HepG2 (cell line): ENCODE measurements around the gene WDR5B. TPM values are rescaled to one million over a fixed set of nuclear protein-coding genes. Genes with fewer than 3 reads are reported as not detected.

Source experiments
- EED ChIP-seq: sonication (generic); formaldehyde crosslinking; IDR thresholded peaks from 2 replicates; pipeline ENCODE4 v1.5.0; 2020; ENCODE audit warnings: mild to moderate bottlenecking, missing genetic modification reagents
- HOXD1 ChIP-seq: sonication (generic); formaldehyde crosslinking; IDR thresholded peaks from 2 replicates; pipeline ENCODE4 v1.5.0; 2020; ENCODE audit warnings: missing genetic modification reagents
- KDM5A ChIP-seq: fragments of 200-600 bp; sonication (generic); IDR thresholded peaks from 2 replicates; pipeline ENCODE4 v1.7.0; 2018; ENCODE audit warnings: antibody characterized with exemption, mild to moderate bottlenecking, low read length, borderline replicate concordance
- KLF16 ChIP-seq, 2 experiments: sonication (generic) in 1 of 2; formaldehyde crosslinking in 1 of 2; IDR thresholded peaks; 2 replicates each; pipeline versions ENCODE4 v1.6.1 to v1.8.0; 2016 to 2023; ENCODE audit warnings: missing genetic modification reagents in 2 of 2, missing compliant biosample characterization in 1 of 2
- POGZ ChIP-seq: sonication (generic); formaldehyde crosslinking; IDR thresholded peaks from 2 replicates; pipeline ENCODE4 v1.4.0; 2020; ENCODE audit warnings: mild to moderate bottlenecking, missing genetic modification reagents
- ZFP36L1 ChIP-seq: sonication (generic); formaldehyde crosslinking; IDR thresholded peaks from 2 replicates; pipeline ENCODE4 v1.8.0; 2022; ENCODE audit warnings: mild to moderate bottlenecking, missing genetic modification reagents, moderate library complexity
- ZFX ChIP-seq: sonication (generic); formaldehyde crosslinking; IDR thresholded peaks from 2 replicates; pipeline ENCODE4 v1.4.0; 2020; ENCODE audit warnings: mild to moderate bottlenecking, low read depth, missing genetic modification reagents, moderate library complexity
- ZNF317 ChIP-seq: sonication (generic); formaldehyde crosslinking; IDR thresholded peaks from 2 replicates; pipeline ENCODE4 v1.5.0; 2020; ENCODE audit warnings: mild to moderate bottlenecking, missing genetic modification reagents
- ZNF335 ChIP-seq: sonication (generic); formaldehyde crosslinking; IDR thresholded peaks from 2 replicates; pipeline ENCODE4 v1.4.0; 2020; ENCODE audit warnings: missing genetic modification reagents
- ZNF720 ChIP-seq: sonication (generic); formaldehyde crosslinking; IDR thresholded peaks from 2 replicates; pipeline ENCODE4 v1.4.0; 2020; ENCODE audit warnings: missing genetic modification reagents
- ZNF879 ChIP-seq: sonication (generic); formaldehyde crosslinking; IDR thresholded peaks from 2 replicates; pipeline ENCODE4 v1.8.1; 2023; ENCODE audit warnings: missing genetic modification reagents
- polyA plus RNA-seq, 8 experiments: library from polyadenylated mRNA; depleted of rRNA in 3 of 8; stranded (reverse) in 7 of 8; unstranded in 1 of 8; fragments of >200 nt; fragmentation: Illumina TruSeq in 4 of 8; extraction: Trizol in 4 of 8; gene quantifications; 2 replicates each; pipeline versions ENCODE4 v1.2.1 to v1.2.3, GENCODE V29; 2011 to 2016; ENCODE audit warnings: low read depth in 4 of 8, missing spikeins in 1 of 8, mixed read lengths in 1 of 8; ENCODE audit not compliant: insufficient read depth in 1 of 8
- total RNA-seq, 5 experiments: library from RNA; depleted of rRNA; stranded (reverse); fragments of >200 nt; fragmentation: Illumina TruSeq; extraction: Trizol; gene quantifications; 2 replicates each; pipeline ENCODE4 v1.2.3, GENCODE V29; 2016; ENCODE audit warnings: low read depth in 1 of 5
- TF ChIP-seq, protein P1 (sequence below): sonication (generic); formaldehyde crosslinking; IDR thresholded peaks from 2 replicates; pipeline ENCODE4 v1.4.0; 2020; ENCODE audit warnings: low read depth, mild to moderate bottlenecking, missing genetic modification reagents
- TF ChIP-seq, protein P2 (sequence below): sonication (generic); formaldehyde crosslinking; IDR thresholded peaks from 2 replicates; pipeline ENCODE4 v1.4.0; 2020; ENCODE audit warnings: mild to moderate bottlenecking, missing genetic modification reagents
- TF ChIP-seq, protein P3 (sequence below): sonication (generic); formaldehyde crosslinking; IDR thresholded peaks from 2 replicates; pipeline ENCODE4 v1.4.0; 2020; ENCODE audit warnings: missing genetic modification reagents
- TF ChIP-seq, protein P4 (sequence below): sonication (generic); formaldehyde crosslinking; IDR thresholded peaks from 2 replicates; pipeline ENCODE4 v1.4.0; 2020; ENCODE audit warnings: mild to moderate bottlenecking, missing genetic modification reagents, borderline replicate concordance
- TF ChIP-seq, protein P5 (sequence below): sonication (generic); formaldehyde crosslinking; IDR thresholded peaks from 2 replicates; pipeline ENCODE4 v1.8.0; 2022; ENCODE audit warnings: low read depth, missing genetic modification reagents
- TF ChIP-seq, protein P6 (sequence below): sonication (generic); formaldehyde crosslinking; IDR thresholded peaks from 2 replicates; pipeline ENCODE4 v1.4.0; 2020; ENCODE audit warnings: low read depth, mild to moderate bottlenecking, missing genetic modification reagents

The WDR5B gene
- total and polyA plus RNA-seq, 2 of the 13 experiments (the other 11 are each of a cell fraction or from before 2014, with no cell fraction given) = 2.5 to 3.6 TPM

DNA sequence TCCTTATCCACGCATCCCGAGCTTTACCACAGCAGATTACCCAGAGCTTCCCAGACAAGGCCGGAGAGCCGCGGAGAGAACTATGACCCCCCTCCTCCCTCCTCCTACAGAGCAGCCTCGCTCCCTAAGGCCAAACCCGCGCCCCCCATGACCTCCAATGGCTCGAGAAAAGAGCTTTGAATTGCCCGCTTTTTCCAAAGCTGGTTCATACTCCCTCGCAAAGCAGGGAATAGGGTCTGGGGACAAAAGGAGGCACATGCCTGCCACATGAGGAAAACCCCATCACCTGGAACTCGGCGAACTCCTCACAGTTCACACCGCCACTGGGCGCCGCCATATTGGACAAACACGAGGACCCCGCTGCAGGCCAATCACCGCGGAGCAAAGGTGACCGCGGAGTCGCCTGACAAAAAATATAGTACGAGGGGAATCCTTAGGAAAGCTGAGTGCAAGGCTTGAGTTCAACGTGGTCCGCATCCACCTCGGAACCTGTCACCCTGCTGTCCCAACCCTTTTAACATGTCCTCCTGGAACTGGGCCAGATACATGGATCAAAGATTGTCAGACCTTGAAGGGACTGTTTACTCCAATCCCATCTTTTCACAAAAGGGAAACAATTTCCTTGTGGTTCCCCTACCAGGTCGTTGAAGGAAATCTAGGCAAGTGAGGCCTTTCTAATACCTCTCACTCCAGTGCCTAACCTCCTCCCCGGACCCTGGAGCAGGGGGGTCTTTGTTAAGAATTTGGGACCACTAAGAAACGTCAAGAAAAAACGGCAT is 32.8 kb downstream of the WDR5B start, which contains the start of gene MIX23 (continued):
- TF ChIP-seq, protein P1, sequence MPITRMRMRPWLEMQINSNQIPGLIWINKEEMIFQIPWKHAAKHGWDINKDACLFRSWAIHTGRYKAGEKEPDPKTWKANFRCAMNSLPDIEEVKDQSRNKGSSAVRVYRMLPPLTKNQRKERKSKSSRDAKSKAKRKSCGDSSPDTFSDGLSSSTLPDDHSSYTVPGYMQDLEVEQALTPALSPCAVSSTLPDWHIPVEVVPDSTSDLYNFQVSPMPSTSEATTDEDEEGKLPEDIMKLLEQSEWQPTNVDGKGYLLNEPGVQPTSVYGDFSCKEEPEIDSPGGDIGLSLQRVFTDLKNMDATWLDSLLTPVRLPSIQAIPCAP (CRISPR knock-in tag) = no peak; the same call in 1 of the 2 replicates
- peak; percentile 72; the same call in 1 of the 2 replicates for TF ChIP-seq POGZ (CRISPR knock-in tag)
- TF ChIP-seq, protein P2, sequence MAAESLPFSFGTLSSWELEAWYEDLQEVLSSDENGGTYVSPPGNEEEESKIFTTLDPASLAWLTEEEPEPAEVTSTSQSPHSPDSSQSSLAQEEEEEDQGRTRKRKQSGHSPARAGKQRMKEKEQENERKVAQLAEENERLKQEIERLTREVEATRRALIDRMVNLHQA (CRISPR knock-in tag) = no peak
- TF ChIP-seq, protein P3, sequence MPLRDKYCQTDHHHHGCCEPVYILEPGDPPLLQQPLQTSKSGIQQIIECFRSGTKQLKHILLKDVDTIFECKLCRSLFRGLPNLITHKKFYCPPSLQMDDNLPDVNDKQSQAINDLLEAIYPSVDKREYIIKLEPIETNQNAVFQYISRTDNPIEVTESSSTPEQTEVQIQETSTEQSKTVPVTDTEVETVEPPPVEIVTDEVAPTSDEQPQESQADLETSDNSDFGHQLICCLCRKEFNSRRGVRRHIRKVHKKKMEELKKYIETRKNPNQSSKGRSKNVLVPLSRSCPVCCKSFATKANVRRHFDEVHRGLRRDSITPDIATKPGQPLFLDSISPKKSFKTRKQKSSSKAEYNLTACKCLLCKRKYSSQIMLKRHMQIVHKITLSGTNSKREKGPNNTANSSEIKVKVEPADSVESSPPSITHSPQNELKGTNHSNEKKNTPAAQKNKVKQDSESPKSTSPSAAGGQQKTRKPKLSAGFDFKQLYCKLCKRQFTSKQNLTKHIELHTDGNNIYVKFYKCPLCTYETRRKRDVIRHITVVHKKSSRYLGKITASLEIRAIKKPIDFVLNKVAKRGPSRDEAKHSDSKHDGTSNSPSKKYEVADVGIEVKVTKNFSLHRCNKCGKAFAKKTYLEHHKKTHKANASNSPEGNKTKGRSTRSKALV (CRISPR knock-in tag) = peak; percentile 51; the same call in 1 of the 2 replicates
- TF ChIP-seq ZFP36L1 (CRISPR knock-in tag) = 0 out of 2 replicates have a peak, but pooled peaks have one; percentile 53
- TF ChIP-seq ZNF879 (CRISPR knock-in tag) = peak; percentile 29; the same call in 1 of the 2 replicates
- TF ChIP-seq ZNF720 = no peak
- TF ChIP-seq KLF16 (CRISPR knock-in tag; IDR thresholded peaks at IDR 0.05) = 0 out of 4 replicates have a peak, but pooled peaks of 1 of the 2 experiments have one; percentile 58
- TF ChIP-seq ZNF317 = no peak; the same call in 1 of the 2 replicates
- TF ChIP-seq, protein P4, sequence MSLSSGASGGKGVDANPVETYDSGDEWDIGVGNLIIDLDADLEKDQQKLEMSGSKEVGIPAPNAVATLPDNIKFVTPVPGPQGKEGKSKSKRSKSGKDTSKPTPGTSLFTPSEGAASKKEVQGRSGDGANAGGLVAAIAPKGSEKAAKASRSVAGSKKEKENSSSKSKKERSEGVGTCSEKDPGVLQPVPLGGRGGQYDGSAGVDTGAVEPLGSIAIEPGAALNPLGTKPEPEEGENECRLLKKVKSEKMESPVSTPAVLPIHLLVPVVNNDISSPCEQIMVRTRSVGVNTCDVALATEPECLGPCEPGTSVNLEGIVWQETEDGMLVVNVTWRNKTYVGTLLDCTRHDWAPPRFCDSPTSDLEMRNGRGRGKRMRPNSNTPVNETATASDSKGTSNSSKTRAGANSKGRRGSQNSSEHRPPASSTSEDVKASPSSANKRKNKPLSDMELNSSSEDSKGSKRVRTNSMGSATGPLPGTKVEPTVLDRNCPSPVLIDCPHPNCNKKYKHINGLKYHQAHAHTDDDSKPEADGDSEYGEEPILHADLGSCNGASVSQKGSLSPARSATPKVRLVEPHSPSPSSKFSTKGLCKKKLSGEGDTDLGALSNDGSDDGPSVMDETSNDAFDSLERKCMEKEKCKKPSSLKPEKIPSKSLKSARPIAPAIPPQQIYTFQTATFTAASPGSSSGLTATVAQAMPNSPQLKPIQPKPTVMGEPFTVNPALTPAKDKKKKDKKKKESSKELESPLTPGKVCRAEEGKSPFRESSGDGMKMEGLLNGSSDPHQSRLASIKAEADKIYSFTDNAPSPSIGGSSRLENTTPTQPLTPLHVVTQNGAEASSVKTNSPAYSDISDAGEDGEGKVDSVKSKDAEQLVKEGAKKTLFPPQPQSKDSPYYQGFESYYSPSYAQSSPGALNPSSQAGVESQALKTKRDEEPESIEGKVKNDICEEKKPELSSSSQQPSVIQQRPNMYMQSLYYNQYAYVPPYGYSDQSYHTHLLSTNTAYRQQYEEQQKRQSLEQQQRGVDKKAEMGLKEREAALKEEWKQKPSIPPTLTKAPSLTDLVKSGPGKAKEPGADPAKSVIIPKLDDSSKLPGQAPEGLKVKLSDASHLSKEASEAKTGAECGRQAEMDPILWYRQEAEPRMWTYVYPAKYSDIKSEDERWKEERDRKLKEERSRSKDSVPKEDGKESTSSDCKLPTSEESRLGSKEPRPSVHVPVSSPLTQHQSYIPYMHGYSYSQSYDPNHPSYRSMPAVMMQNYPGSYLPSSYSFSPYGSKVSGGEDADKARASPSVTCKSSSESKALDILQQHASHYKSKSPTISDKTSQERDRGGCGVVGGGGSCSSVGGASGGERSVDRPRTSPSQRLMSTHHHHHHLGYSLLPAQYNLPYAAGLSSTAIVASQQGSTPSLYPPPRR = peak; percentile 54
- TF ChIP-seq, protein P5, sequence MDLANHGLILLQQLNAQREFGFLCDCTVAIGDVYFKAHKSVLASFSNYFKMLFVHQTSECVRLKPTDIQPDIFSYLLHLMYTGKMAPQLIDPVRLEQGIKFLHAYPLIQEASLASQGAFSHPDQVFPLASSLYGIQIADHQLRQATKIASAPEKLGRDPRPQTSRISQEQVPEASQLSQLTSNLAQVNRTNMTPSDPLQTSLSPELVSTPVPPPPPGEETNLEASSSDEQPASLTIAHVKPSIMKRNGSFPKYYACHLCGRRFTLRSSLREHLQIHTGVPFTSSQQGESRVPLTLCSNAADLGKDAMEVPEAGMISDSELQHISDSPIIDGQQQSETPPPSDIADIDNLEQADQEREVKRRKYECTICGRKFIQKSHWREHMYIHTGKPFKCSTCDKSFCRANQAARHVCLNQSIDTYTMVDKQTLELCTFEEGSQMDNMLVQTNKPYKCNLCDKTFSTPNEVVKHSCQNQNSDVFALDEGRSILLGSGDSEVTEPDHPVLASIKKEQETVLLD (CRISPR knock-in tag) = no peak
- peak; percentile 71; the same call in 1 of the 2 replicates for TF ChIP-seq EED
- peak; percentile 80 for TF ChIP-seq HOXD1 (CRISPR knock-in tag)
- peak; percentile 95 for TF ChIP-seq ZFX (CRISPR knock-in tag)
- TF ChIP-seq, protein P6, sequence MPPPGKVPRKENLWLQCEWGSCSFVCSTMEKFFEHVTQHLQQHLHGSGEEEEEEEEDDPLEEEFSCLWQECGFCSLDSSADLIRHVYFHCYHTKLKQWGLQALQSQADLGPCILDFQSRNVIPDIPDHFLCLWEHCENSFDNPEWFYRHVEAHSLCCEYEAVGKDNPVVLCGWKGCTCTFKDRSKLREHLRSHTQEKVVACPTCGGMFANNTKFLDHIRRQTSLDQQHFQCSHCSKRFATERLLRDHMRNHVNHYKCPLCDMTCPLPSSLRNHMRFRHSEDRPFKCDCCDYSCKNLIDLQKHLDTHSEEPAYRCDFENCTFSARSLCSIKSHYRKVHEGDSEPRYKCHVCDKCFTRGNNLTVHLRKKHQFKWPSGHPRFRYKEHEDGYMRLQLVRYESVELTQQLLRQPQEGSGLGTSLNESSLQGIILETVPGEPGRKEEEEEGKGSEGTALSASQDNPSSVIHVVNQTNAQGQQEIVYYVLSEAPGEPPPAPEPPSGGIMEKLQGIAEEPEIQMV = peak; percentile 99
- peak; percentile 99 for TF ChIP-seq KDM5A
- peak; percentile 99 for TF ChIP-seq ZNF335 (CRISPR knock-in tag)
